ENCODE data around the gene FADS2.

The FADS2 gene

GRCh38 chr11:61912530-61912898 is 84.4 kb downstream of the FADS2 start:
- FAIRE-seq (no peak), DNase-seq (ENCODE audit: insufficient read length, low spot score) (no peak)
- no peak for TF ChIP-seq POU2F2 (IDR thresholded peaks at IDR 0.05; ENCODE audit: low read depth, low read length)
- no peak for TF ChIP-seq TAF1 (IDR thresholded peaks at IDR 0.05; ENCODE audit: low read depth, low read length)
- TF ChIP-seq SPI1 (IDR thresholded peaks at IDR 0.05; ENCODE audit: low read depth, low read length) = no peak
- TF ChIP-seq POLR2A (IDR thresholded peaks at IDR 0.05; ENCODE audit: low read depth, low read length) = no peak
- TF ChIP-seq PAX5 (IDR thresholded peaks at IDR 0.05; ENCODE audit: insufficient read depth, low read length, severe bottlenecking) = no peak
- no peak for TF ChIP-seq POLR2AphosphoS5 (IDR thresholded peaks at IDR 0.05; ENCODE audit: low read depth, low read length)

DNA sequence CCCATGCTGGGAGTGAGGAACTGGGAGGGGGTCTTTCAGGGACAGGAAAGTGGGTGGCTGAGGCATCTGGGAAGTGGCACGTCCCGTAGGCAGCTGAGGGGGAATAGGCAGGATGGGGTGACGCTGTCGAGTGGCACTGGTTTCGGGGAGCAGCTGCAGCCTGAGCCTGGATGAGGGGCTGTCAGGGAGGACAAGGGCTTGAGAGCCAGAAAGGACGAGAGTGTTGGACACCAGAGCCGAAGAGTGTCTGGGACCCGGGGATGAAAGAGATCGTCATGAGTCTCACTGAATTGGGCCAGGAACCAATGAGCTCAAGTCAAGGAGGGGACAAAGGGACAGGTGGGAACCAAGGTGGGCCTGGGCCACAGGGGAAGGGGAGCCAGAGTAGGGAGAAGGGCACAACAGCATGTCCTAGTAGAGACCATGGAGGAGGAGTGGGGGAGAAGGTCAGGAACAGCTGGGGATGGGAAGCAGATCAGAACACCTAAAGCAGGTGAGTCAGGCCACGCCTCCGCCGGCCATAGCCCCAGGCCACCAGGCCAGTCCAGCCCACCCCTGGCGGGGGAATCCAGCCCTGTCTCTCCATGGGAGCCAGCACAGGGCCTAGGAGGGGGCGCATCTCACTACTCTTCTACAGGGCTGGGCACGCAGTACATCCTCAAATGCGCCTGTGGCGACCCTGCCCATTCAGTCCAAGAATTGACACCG is 85.0 kb downstream of the FADS2 start:
- TF ChIP-seq POLR2A (IDR thresholded peaks at IDR 0.05; ENCODE audit: low read depth, low read length) = no peak
- TF ChIP-seq SPI1 (IDR thresholded peaks at IDR 0.05; ENCODE audit: low read depth, low read length) = no peak
- DNase-seq (ENCODE audit: insufficient read length, low spot score) (no peak), FAIRE-seq (no peak)

GRCh38 chr11:61913699-61914395 is 85.7 kb downstream of the FADS2 start:
- TF ChIP-seq TAF1 (IDR thresholded peaks at IDR 0.05; ENCODE audit: low read depth, low read length) = no peak
- TF ChIP-seq POU2F2 (IDR thresholded peaks at IDR 0.05; ENCODE audit: low read depth, low read length) = no peak
- TF ChIP-seq SPI1 (IDR thresholded peaks at IDR 0.05; ENCODE audit: low read depth, low read length) = no peak
- TF ChIP-seq POLR2AphosphoS5 (IDR thresholded peaks at IDR 0.05; ENCODE audit: low read depth, low read length) = no peak
- TF ChIP-seq POLR2A (IDR thresholded peaks at IDR 0.05; ENCODE audit: low read depth, low read length) = no peak
- TF ChIP-seq PAX5 (IDR thresholded peaks at IDR 0.05; ENCODE audit: insufficient read depth, low read length, severe bottlenecking) = no peak
- FAIRE-seq = no peak

DNA sequence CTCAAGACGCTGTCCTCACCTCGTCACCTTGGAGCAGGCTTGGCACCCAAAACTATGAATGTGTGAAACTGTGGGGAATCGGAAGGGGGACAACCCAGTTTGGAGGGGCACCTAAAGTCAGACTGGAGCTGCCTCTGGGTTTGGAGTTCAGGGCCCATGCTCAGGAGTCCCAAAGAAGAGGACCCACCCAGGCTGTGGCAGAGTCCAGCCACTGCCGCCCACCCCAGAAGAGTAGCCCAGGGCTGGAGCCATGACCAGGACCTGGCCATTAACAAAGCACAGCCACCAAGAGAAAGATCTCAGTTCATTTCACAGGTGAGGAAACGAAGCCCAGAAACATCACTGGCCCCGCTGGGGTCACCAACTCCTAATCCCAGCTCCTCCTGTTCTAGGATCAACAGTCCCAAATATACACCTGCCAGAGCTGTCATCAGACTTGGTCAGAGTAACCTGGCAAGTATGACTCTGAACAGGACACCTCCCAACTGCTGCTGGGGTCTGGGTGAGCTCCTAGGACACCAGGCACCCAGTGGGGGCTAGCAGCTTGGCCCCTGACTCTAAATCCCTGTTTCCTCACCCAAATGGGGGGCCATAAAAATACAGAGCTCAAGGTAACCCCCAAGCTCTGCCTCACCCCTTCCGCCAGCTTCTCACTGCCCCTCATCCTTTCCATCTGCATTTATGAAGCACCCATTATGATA is 86.5 kb downstream of the FADS2 start:
- DNase-seq (ENCODE audit: insufficient read length, low spot score) (peak; percentile 6), FAIRE-seq (no peak)

More at GRCh38 chr11:61913699-61914395, 85.7 kb downstream of the FADS2 start:
- no peak for DNase-seq (ENCODE audit: insufficient read length, low spot score)

DNA sequence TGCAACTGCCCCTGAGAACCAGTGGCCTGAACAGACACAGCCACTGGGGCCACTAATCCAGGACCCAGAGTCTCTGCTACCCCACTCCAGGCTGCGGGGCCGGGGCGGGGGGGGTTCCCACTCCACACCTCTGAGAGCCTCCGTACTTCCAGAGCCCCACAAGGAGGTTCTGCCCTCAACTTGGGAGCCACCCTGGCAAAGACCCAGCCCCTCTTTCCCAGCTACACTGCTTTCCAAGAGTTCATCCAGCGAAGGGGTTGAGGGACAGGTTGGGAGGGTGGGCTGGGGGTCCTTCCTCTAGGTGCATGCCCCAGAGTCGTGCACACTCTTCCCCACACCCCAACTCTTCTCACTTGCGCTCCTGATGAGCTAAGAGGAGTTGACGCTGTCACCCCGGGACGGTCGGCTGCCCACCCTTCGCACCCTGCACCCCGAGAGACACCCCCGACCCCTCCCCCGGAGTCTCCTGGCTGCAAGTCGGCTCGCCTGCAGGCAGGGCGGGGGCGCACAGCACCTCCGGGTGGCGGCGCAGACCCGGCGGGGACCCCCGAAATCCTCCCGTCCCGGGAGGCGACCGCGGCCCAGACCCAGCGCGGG is 88.7 kb downstream of the FADS2 start:
- no peak for FAIRE-seq
- TF ChIP-seq TAF1 (IDR thresholded peaks at IDR 0.05; ENCODE audit: low read depth, low read length) (no peak), PAX5 (IDR thresholded peaks at IDR 0.05; ENCODE audit: insufficient read depth, low read length, severe bottlenecking) (no peak), POU2F2 (IDR thresholded peaks at IDR 0.05; ENCODE audit: low read depth, low read length) (no peak)
- peak; percentile 37 for DNase-seq (ENCODE audit: insufficient read length, low spot score)

More for the DNA sequence above, 86.5 kb downstream of the FADS2 start:
- TF ChIP-seq TAF1 (IDR thresholded peaks at IDR 0.05; ENCODE audit: low read depth, low read length) (no peak), POLR2AphosphoS5 (IDR thresholded peaks at IDR 0.05; ENCODE audit: low read depth, low read length) (no peak), PAX5 (IDR thresholded peaks at IDR 0.05; ENCODE audit: insufficient read depth, low read length, severe bottlenecking) (no peak), POU2F2 (IDR thresholded peaks at IDR 0.05; ENCODE audit: low read depth, low read length) (no peak), POLR2A (IDR thresholded peaks at IDR 0.05; ENCODE audit: low read depth, low read length) (no peak), SPI1 (IDR thresholded peaks at IDR 0.05; ENCODE audit: low read depth, low read length) (no peak)
